GM18873 (cell line): ENCODE results near the gene ANXA1.

Source experiments
- ATAC-seq: cut with Tn5 transposase; IDR thresholded peaks from one replicate; pipeline ENCODE4 v1.9.1; 2021; ENCODE audit warnings: mild to moderate bottlenecking, moderate library complexity, moderate number of reproducible peaks; ENCODE audit not compliant: unreplicated experiment, low FRiP score

ANXA1 gene

GRCh38 chr9:73137286-73137899 is 14.3 kb upstream of the ANXA1 start:
- no peak for ATAC-seq

GRCh38 chr9:73137914-73138313 is 13.8 kb upstream of the ANXA1 start:
- ATAC-seq, result no peak

DNA sequence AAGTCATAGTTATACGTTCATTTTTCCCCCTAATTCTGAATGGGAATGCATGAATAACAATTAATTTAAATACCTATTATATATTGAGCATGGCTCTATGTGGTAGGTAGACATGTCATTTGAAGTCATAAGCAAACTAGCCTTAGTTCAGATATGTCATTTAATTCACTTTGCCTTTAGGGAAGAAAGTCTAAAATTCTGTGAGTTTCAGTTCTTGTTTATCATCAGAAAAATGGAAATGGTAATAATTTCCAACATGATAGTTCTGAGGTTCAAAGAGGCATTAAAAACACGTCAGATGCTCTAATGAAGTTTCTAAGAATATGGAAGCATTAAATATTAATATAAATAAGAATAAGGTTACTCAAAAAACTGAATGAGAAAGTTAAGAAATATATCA is 13.1 kb upstream of the ANXA1 start:
- ATAC-seq, result no peak

GRCh38 chr9:73141282-73141681 is 10.4 kb upstream of the ANXA1 start:
- no peak for ATAC-seq

DNA sequence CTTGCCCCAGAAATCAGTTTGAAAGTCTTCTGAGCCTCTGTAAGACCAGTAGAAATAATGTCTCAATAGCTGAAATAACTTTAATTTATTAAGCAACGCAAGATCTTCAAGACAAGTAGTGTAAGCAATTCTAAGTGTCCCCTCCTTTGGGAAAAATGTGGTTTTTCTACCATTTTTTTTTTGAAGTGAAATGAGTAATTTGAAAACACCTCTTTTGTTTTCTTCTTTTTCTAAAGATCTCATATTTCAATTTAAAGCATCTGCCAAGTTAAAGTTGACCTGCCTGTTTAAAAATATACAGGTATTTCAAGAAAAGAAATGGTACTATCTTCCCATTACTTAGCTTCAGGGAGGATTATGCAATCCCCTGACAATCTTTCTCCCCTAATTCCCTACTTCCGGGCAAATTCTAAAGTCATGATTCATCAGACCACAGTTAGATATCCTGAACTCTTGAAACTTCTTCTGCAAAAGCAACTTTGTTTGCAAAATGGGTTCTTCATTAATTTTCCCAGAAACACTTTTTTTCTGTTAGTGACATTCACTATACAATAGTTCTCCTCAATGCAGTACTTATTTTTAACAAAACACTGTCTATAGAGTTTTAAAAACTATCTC is 7.8 kb upstream of the ANXA1 start:
- no peak for ATAC-seq

- ATAC-seq, result no peak
These were observed 5.4 kb upstream of the ANXA1 start for GRCh38 chr9:73146111-73146815.

GRCh38 chr9:73148447-73148937 is 3.2 kb upstream of the ANXA1 start:
- ATAC-seq, result no peak

GRCh38 chr9:73149371-73150067 is 2.1 kb upstream of the ANXA1 start:
- peak; percentile 82 for ATAC-seq

- ATAC-seq, result no peak
These were observed 829 bp downstream of the ANXA1 start for GRCh38 chr9:73152543-73152844.

DNA sequence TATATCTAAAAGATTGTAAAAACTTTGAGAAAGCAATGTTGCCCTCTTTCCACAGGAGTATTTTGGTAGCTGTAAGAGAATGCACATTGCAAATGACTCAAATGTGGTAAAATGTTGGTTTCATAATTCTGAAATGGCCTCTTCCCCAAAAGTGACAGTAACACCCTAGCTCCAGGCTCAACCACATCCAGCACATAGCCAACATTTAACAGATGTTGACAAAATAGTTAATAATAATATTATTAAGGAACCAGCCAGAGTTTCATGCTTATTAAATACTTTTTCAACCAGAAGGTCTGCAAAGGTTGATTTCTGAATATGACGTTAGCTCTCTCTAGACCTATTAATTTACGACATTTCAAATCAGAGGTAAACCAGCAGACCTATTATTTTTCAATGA is 1.3 kb downstream of the ANXA1 start:
- ATAC-seq, result peak; percentile 45

GRCh38 chr9:73153793-73154227 is 2.1 kb downstream of the ANXA1 start:
- ATAC-seq, result no peak

DNA sequence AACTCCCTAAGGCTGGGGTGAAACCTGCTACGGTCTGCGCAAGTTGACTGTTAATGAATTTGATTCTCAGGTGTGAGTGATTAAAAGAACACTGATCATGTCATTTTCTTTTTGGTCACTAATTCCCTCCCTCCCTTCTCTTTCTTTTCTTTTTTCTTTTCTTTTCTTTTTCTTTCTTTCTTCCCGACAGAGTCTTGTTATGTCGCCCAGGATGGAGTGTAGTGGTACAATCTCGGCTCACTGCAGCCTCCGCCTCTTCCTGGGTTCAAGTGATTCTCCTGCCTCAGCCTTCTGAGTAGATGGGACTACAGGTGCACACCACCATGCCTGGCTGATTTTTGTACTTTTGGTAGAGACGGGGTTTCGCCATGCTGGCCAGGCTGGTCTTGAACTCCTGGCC is 2.6 kb downstream of the ANXA1 start:
- ATAC-seq, result no peak

GRCh38 chr9:73154722-73155121 is 3.1 kb downstream of the ANXA1 start:
- no peak for ATAC-seq

- no peak for ATAC-seq
These were observed 3.7 kb downstream of the ANXA1 start for GRCh38 chr9:73155377-73155776.

DNA sequence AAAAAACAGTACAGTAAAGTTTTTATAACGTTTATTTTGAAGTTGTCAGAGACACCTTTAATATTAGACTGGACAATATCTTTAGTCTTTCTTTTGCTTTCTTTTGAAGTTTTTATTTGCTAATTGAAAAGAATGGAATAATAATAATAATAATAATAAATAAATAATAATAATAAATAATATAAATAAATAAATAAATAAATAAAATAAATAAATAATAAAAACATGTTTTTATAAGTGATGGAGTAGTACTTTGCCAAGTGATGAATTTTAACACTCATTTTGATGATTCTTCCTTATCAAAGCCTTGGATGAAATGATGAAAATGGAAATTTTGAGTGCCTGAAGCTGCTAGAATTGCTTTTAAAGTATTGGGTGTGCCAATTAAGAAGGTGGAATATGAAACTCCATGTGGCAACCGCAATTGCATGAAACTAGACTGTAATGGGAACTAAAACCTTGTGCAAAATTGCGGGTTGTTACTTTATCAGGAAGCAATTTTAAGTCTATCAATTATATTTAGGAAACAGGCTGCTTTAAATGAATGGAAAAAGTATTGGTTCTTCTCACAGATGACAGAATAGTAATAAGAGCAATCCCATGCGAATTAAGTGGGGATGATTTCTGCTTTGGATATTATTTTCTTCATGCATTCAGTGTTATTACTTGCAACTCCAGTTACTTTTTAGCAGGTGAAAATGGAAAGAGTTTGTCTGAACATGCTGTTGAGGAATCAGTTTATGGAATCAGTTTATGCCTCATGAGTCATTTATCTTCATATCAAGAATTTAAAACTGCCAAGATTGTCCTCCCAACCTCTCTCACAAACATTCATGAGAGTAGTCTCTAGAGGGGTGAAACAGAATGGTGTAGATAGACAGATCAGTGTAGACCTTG is 4.6 kb downstream of the ANXA1 start:
- ATAC-seq, result no peak

GRCh38 chr9:73156865-73157187 is 5.2 kb downstream of the ANXA1 start:
- no peak for ATAC-seq

DNA sequence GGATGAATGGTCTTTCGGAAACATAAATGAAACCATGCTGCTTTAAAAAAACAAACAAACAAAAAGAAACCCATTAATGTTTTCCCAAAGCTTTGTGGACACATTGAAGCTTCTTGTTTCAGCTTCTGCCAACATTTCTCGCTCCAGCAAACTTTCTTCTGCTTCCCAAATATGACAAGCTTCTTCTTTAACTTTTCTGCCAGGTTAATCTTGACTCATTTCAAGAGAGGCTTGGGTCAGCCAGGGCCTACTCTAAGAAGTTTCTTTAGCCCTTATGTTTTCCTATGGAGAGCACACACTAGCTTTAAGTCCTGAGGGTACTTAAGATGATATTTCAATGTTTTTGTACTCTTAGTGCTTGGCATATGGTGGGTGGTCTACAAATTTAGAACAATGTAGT is 6.1 kb downstream of the ANXA1 start:
- ATAC-seq, result no peak

- no peak for ATAC-seq
These were observed 7.1 kb downstream of the ANXA1 start for GRCh38 chr9:73158723-73159122.

DNA sequence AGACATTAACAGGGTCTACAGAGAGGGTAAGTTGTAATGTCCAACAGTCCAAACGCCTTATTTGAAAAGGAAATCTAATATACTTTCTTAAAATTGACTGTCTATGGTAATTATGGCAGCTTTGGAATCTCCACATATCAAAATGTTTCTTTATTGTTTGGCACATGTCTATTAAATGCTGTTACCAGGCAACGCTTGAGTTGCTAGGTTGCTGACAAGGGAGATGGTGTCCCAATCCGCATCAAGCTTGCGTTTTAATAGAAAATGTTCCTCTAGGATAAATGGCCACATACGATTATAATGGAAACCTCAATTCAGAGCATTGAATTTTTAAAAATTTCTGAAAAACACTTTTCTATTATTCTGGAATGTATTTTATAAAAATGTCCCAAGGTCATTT is 9.2 kb downstream of the ANXA1 start:
- ATAC-seq, result no peak

DNA sequence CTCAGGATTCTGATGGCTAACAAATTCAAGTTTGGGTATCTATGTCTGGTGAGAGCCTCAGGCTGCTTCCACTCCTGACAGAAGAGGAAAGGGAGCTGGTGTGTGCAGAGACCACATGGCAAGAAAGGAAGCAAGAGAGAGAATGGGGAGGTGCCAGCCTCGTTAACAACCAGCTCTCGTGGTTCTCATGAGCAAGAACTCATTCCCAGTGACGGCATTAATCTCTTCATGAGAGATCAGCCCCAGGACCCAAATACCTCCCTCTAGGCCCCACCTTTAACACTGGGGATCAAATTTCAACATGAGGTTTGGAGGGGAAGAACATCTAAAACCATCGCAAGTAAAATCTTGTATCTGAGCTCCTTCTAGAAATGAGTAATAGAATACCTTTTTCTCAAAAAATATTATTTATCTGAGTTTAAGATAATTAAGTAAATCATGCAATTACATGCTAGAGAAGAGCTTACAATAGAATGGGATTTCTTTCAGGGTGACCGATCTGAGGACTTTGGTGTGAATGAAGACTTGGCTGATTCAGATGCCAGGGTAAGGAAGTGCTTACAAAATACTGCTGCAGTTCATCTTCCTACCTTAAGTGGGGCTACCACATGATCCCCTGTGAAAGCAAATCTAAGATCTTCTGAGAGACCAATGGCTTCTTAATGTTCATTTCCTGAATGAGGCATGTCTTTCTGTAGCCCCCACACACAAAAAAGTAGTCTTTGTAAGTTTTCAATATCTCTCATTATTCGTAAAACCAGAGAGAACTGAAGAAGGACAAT is 11.5 kb downstream of the ANXA1 start:
- ATAC-seq, result no peak
